GM19193 (cell line): ENCODE data around the gene TMEM14B.

ENCODE experiments used
- POLR2A ChIP-seq: IDR thresholded peaks from 4 replicates; pipeline ENCODE4 v1.6.1; 2011; ENCODE audit not compliant: insufficient read depth, insufficient read length; ENCODE audit errors: extremely low read depth

The TMEM14B gene

GRCh38 chr6:10747251-10747972, at the start of gene TMEM14B:
Gene TMEM14B (plus strand): TSS chr6:10747805. CDS start chr6:10749246, 1,441 bp downstream.
- peak; percentile 94 for TF ChIP-seq POLR2A

- TF ChIP-seq POLR2A: no peak
These were observed 33.6 kb upstream of the TMEM14B start for GRCh38 chr6:10713962-10714361.

GRCh38 chr6:10719296-10719963, 28.2 kb upstream of the TMEM14B start:
- TF ChIP-seq POLR2A: no peak

DNA sequence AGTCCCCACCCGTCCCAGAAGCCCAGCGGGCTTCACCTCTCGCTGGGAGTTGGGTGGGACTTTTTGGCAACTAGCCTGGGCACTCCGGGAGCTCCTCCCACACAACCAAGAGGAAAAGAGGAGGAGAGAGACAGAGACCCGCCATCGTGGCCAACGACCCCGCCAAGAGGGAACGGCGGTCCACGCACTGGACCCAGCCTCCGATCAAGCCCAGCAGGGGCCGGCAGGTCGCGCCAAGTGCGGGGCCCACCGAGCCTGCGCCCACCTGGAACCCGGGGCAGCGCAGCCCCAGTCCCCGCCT, 27.7 kb upstream of the TMEM14B start:
- no peak for TF ChIP-seq POLR2A

DNA sequence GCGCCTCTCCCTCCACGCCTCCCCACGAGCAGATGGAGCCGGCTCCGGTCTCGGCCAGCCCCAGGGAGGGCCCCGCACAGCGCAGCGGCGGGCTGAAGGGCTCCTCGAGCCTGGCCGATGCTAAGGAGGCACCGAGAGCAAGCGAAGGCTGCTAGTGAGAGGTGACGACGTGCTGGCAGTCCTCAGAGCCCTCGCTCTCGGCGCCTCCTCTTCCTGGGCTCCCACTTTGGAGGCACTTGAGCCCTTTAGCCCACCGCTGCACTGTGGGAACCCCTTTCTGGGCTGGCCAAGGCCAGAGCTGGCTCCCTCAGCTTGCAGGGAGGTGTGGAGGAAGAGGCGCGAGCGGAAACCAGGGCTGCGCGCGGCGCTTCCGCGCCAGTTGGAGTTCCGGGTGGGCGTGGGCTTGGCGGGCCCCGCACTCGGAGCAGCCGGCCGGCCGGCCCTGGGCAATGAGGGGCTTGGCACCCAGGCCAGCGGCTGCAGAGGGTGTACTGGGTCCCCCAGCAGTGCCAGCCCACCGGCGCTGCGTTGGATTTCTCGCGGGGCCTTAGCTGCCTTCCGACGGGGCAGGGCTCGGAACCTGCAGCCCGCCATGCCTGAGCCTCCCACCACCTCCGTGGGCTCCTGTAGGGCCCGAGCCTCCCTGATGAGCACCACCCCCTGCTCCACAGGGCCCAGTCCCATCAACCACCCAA, 27.2 kb upstream of the TMEM14B start:
- peak; percentile 33 for TF ChIP-seq POLR2A

DNA sequence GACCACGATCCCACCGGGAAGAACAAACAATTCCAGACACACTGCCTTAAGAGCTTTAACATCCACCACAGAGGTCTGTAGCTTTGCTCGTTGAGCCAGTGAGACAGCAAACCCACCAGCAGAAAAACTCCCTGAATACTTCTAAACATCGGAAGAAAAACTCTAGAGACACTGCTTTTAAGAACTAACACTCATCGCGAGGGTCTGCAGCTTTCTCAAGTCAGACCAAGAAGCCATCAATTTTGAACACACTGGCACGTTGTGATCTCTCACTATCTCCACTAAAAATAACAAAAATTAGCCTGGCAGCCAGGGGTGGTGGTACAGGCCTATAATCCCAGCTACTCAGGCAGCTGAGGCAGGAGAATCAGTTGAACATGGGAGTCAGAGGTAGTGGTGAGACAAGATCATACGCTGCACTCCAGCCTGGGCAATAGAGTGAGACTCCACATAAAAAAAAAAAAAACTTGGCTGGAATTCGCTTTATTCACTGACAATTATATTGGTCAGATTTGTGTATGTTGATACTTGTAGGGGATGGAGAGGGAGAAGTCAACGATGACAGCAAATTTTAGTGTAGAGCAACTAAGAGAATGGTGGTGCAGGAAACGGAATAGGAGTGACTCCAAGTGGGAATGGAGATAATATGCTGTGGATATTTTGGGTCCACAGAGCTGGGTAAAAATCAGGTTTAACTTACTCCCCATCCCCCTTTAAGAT, 25.6 kb upstream of the TMEM14B start:
- TF ChIP-seq POLR2A: no peak

- TF ChIP-seq POLR2A: no peak
These were observed 25.1 kb upstream of the TMEM14B start for GRCh38 chr6:10722570-10722819.

GRCh38 chr6:10722820-10723566, 24.6 kb upstream of the TMEM14B start, which contains the start of gene TMEM14C:
Gene TMEM14C (plus strand): TSS chr6:10723070. CDS start chr6:10724614, 1,544 bp downstream.
- peak; percentile 87 for TF ChIP-seq POLR2A

- no peak for TF ChIP-seq POLR2A
These were observed 24.1 kb upstream of the TMEM14B start for GRCh38 chr6:10723567-10723881.

GRCh38 chr6:10725044-10725443, 22.6 kb upstream of the TMEM14B start:
- TF ChIP-seq POLR2A: no peak

DNA sequence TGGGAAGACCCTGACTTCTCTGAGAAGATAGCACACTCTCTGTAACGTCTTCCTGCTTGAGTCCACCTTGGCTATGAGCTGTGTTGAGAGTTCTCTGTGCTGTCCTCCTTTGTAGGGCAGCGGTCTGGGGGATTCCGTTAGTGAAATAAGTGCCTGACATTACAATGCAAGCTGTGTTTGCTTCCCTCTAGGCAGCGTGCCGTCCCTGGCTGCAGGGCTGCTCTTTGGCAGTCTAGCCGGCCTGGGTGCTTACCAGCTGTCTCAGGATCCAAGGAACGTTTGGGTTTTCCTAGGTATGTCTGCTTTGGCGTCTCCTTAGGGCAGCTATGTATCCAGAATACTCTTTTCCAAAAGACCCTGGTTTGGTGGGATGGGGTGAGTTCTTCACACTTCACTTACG, 21.9 kb upstream of the TMEM14B start:
- no peak for TF ChIP-seq POLR2A

DNA sequence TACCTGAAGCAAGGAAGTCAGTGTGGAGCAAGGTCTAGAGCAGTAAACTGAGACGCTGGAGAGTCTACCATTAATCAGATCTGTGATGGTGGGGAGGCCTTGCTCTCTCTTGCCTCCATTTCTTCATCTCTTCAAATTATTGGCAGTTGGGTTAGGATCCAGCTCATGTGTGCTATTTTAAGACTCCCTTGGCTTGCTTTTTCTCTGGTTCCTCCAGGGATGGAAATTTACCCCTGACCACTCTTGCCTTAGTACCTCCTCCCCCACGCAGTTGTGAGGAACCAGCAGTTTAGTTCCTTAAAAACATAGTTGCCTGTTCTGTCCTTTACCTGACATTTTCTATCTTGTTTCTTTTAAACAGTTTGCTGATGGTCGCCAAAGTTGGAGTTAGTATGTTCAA, 17.4 kb upstream of the TMEM14B start:
- TF ChIP-seq POLR2A: no peak

- TF ChIP-seq POLR2A: no peak
These were observed 14.4 kb upstream of the TMEM14B start for GRCh38 chr6:10733151-10733715.

DNA sequence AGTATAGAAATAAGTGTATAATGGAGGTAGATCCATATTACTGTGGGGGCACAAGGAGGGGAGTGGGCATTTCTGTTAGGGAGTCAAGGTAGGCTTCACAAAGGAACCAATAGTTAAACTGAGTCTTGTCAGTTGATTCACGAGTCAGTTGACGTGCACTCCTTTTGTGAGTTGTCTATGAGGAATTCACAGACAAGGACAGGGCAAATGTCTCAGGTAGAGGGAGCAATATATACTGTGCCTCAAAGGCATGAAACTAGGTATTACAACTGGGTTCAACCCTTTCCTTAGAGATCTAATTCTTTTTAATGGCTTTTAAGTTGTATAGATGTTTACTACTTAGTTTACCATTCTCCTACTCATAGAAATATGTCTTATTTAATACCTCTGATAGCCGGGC, 13.7 kb upstream of the TMEM14B start:
- no peak for TF ChIP-seq POLR2A

DNA sequence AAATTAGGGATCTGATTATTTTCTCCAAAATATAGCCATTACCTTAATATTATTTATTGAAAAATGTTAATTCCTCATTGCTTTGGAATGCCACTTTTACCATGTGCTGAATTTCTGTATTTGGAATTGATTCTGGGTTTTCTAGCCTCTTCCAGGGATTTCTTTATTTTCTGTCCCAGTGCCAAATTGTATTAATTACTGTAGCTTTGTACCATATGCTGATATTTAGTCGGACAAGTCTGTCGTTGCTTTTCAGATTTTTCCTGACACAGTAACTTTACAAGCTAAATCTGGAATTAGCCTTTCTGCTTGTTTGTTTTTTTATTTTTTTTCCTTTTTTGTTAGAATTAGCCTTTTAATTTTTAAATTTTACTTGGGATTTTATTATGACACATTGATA, 10.9 kb upstream of the TMEM14B start:
- no peak for TF ChIP-seq POLR2A
